Measurements from ENCODE around the gene PTGER4.
"Not testable (repeated sequence)": the region's sequence is repeated elsewhere in the genome, so short reads cannot be mapped to it uniquely, and the experiment has no call there.

The PTGER4 gene

DNA sequence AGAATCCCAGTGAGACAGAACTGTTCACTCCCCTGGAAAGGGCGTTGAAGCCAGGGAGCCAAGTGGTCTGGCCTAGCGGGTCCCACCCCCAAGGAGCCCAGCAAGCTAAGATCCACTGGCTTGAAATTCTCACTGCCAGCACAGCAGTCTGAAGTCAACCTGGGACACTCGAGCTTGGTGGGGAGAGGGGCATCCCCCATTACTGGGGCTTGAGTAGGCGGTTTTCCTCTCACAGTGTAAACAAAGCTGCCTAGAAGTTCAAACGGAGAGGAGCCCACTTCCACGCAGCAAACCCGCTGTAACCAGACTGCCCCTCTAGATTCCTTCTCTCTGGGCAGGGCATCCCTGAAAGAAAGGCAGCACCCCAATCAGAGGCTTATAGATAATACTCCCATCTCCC is 45.1 kb upstream of the PTGER4 start:
- Histone ChIP-seq H3K4me3 (ENCODE audit: low read depth, low read length) (no peak overlapping the region), H4K12ac (ENCODE audit: low read depth, low read length) (no peak overlapping the region), H3K79me1 (ENCODE audit: low read length) (no peaks in the 10 kb centered on the region), H3K18ac (ENCODE audit: low read length) (no peak overlapping the region), H2AK5ac (ENCODE audit: low read length) (no peak overlapping the region), H3K14ac (ENCODE audit: low read length) (no peak overlapping the region), H3K9me3 (ENCODE audit: insufficient read depth, low read depth, low read length) (no peaks in the 10 kb centered on the region), H2BK120ac (ENCODE audit: insufficient read depth, low read length, poor library complexity) (no peak overlapping the region), H3K36me3 (ENCODE audit: control insufficient read depth in 1 of 2, insufficient read depth in 2 of 2, low read length in 2 of 2) (no peaks in the 10 kb centered on the region), H3K27ac (ENCODE audit: low read depth, low read length) (no peak overlapping the region), H2BK5ac (ENCODE audit: low read depth, low read length, poor library complexity) (no peak overlapping the region), H3K79me2 (ENCODE audit: control insufficient read depth, insufficient read depth, low read length, poor library complexity) (no peaks in the 10 kb centered on the region), H2BK12ac (ENCODE audit: low read length) (no peak overlapping the region), H3K23ac (ENCODE audit: low read length) (no peak overlapping the region), H3K27me3 (ENCODE audit: insufficient read depth, low read length) (no peaks in the 10 kb centered on the region), H3K9ac (ENCODE audit: low read length) (no peak overlapping the region), H3K4ac (ENCODE audit: low read depth, low read length) (no peak overlapping the region), H4K91ac (ENCODE audit: low read depth, low read length) (no peak overlapping the region), H2AFZ (ENCODE audit: insufficient read depth, low read length, poor library complexity) (no peak overlapping the region), H3K4me2 (ENCODE audit: low read length) (no peak overlapping the region), H3K4me1 (ENCODE audit: control insufficient read depth in 1 of 2, insufficient read depth in 2 of 2, low read length in 2 of 2) (no peaks in the 10 kb centered on the region), H4K8ac (ENCODE audit: low read depth, low read length) (no peak overlapping the region)
- WGBS (ENCODE audit: extremely low coverage, insufficient coverage, insufficient read length) = no CpG with 5 or more reads among the region's 7 CpGs
- DNase-seq = no peak

DNA sequence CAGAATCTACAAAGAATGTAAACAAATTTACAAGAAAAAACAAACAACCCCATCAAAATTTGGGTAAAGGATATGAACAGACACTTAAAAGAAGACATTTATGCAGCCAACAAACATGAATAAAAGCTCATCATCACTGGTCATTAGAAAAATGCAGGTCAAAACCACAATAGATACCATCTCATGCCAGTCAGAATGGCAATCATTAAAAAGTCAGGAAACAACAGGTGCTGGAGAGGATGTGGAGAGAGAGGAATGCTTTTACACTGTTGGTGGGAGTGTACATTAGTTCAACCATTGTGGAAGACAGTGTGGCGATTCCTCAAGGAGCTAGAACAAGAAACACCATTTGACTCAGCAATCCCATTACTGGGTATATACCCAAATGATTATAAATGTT is 40.2 kb upstream of the PTGER4 start:
- not testable (repeated sequence) for H3K4me3 ChIP-seq (ENCODE audit: low read depth, low read length); H3K27me3 ChIP-seq (ENCODE audit: insufficient read depth, low read length); H3K4me1 ChIP-seq (ENCODE audit: control insufficient read depth in 1 of 2, insufficient read depth in 2 of 2, low read length in 2 of 2); H3K23ac ChIP-seq (ENCODE audit: low read length); H2BK12ac ChIP-seq (ENCODE audit: low read length); H4K12ac ChIP-seq (ENCODE audit: low read depth, low read length); H3K18ac ChIP-seq (ENCODE audit: low read length); H2BK5ac ChIP-seq (ENCODE audit: low read depth, low read length, poor library complexity); H3K9me3 ChIP-seq (ENCODE audit: insufficient read depth, low read depth, low read length); H3K4me2 ChIP-seq (ENCODE audit: low read length); H3K27ac ChIP-seq (ENCODE audit: low read depth, low read length); H2AFZ ChIP-seq (ENCODE audit: insufficient read depth, low read length, poor library complexity); H3K79me1 ChIP-seq (ENCODE audit: low read length); H4K91ac ChIP-seq (ENCODE audit: low read depth, low read length); H3K4ac ChIP-seq (ENCODE audit: low read depth, low read length); DNase-seq; H2BK120ac ChIP-seq (ENCODE audit: insufficient read depth, low read length, poor library complexity); H3K9ac ChIP-seq (ENCODE audit: low read length); H3K79me2 ChIP-seq (ENCODE audit: control insufficient read depth, insufficient read depth, low read length, poor library complexity); H2AK5ac ChIP-seq (ENCODE audit: low read length); H3K14ac ChIP-seq (ENCODE audit: low read length); H4K8ac ChIP-seq (ENCODE audit: low read depth, low read length); H3K36me3 ChIP-seq (ENCODE audit: control insufficient read depth in 1 of 2, insufficient read depth in 2 of 2, low read length in 2 of 2)
- no CpG with 5 or more reads among the region's 1 CpG for WGBS (ENCODE audit: extremely low coverage, insufficient coverage, insufficient read length)

DNA sequence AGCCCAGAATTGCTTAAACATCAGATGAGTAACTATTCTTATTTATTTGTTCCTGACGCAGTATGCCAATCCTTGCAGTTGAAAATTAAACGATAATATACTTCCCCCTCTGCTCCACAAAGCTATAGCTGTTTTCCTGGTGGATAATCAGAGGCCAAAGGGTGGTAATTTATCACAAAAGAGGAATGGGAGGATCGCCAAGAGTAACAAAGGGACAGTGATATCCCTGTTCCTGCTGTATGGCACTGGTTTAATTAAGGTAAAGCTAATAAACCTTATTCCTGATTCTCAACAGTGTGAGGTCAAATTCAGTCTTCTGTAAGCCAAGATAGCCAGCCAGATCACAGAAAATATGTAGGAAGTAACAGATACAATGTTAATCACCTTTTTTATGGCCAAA is 33.4 kb upstream of the PTGER4 start:
- no peak overlapping the region for H3K9ac ChIP-seq (ENCODE audit: low read length)
- H3K4ac ChIP-seq (ENCODE audit: low read depth, low read length) = no peak overlapping the region
- no peak overlapping the region for H4K8ac ChIP-seq (ENCODE audit: low read depth, low read length)
- H2AFZ ChIP-seq (ENCODE audit: insufficient read depth, low read length, poor library complexity) = no peak overlapping the region
- no peaks in the 10 kb centered on the region for H3K79me2 ChIP-seq (ENCODE audit: control insufficient read depth, insufficient read depth, low read length, poor library complexity)
- no peaks in the 10 kb centered on the region for H3K27me3 ChIP-seq (ENCODE audit: insufficient read depth, low read length)
- H2BK120ac ChIP-seq (ENCODE audit: insufficient read depth, low read length, poor library complexity) = no peak overlapping the region
- no peaks in the 10 kb centered on the region for H3K79me1 ChIP-seq (ENCODE audit: low read length)
- H2AK5ac ChIP-seq (ENCODE audit: low read length) = no peak overlapping the region
- H4K91ac ChIP-seq (ENCODE audit: low read depth, low read length) = no peak overlapping the region
- no peak overlapping the region for H3K4me3 ChIP-seq (ENCODE audit: low read depth, low read length)
- H3K14ac ChIP-seq (ENCODE audit: low read length) = no peak overlapping the region
- H3K27ac ChIP-seq (ENCODE audit: low read depth, low read length) = no peak overlapping the region
- H3K23ac ChIP-seq (ENCODE audit: low read length) = no peak overlapping the region
- H3K36me3 ChIP-seq (ENCODE audit: control insufficient read depth in 1 of 2, insufficient read depth in 2 of 2, low read length in 2 of 2) = no peaks in the 10 kb centered on the region
- H2BK5ac ChIP-seq (ENCODE audit: low read depth, low read length, poor library complexity) = no peak overlapping the region
- no peak overlapping the region for H2BK12ac ChIP-seq (ENCODE audit: low read length)
- no peak overlapping the region for H3K4me2 ChIP-seq (ENCODE audit: low read length)
- H3K18ac ChIP-seq (ENCODE audit: low read length) = no peak overlapping the region
- H3K9me3 ChIP-seq (ENCODE audit: insufficient read depth, low read depth, low read length) = no peaks in the 10 kb centered on the region
- WGBS (ENCODE audit: extremely low coverage, insufficient coverage, insufficient read length) = no CpG with 5 or more reads among the region's 3 CpGs
- H4K12ac ChIP-seq (ENCODE audit: low read depth, low read length) = no peak overlapping the region
- H3K4me1 ChIP-seq (ENCODE audit: control insufficient read depth in 1 of 2, insufficient read depth in 2 of 2, low read length in 2 of 2) = no peaks in the 10 kb centered on the region
- no peak for DNase-seq

DNA sequence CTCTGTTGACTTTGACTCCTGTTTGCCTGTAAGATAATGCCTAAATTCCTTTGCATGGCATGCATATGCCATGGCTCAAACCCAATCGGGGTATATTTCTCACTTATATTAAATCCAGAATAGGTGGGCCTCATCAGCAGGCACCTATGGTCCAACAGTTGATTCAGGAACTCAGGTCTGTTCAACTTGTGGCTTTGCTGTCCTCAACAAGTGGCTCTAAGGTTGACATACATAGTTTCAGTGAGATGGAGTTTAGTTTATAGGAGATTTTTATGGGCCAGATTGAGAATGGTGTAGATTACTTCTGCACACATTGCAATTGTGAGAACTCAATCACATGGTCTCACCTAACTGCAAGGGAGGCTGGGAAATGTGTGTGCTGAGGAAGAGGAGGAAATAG is 31.6 kb upstream of the PTGER4 start:
- WGBS (ENCODE audit: extremely low coverage, insufficient coverage, insufficient read length) = no CpG with 5 or more reads among the region's 1 CpG
- H2AFZ ChIP-seq (ENCODE audit: insufficient read depth, low read length, poor library complexity) = no peak overlapping the region
- H3K4me3 ChIP-seq (ENCODE audit: low read depth, low read length) = no peak overlapping the region

More for the DNA sequence above, 31.6 kb upstream of the PTGER4 start:
- Histone ChIP-seq H2BK12ac (ENCODE audit: low read length) (no peak overlapping the region), H2AK5ac (ENCODE audit: low read length) (no peak overlapping the region), H3K36me3 (ENCODE audit: control insufficient read depth in 1 of 2, insufficient read depth in 2 of 2, low read length in 2 of 2) (no peaks in the 10 kb centered on the region), H4K12ac (ENCODE audit: low read depth, low read length) (no peak overlapping the region), H3K79me1 (ENCODE audit: low read length) (no peaks in the 10 kb centered on the region), H3K4me2 (ENCODE audit: low read length) (no peak overlapping the region), H3K9me3 (ENCODE audit: insufficient read depth, low read depth, low read length) (no peaks in the 10 kb centered on the region), H2BK5ac (ENCODE audit: low read depth, low read length, poor library complexity) (no peak overlapping the region), H3K9ac (ENCODE audit: low read length) (no peak overlapping the region), H3K23ac (ENCODE audit: low read length) (no peak overlapping the region), H3K14ac (ENCODE audit: low read length) (no peak overlapping the region), H3K79me2 (ENCODE audit: control insufficient read depth, insufficient read depth, low read length, poor library complexity) (no peaks in the 10 kb centered on the region), H2BK120ac (ENCODE audit: insufficient read depth, low read length, poor library complexity) (no peak overlapping the region), H3K18ac (ENCODE audit: low read length) (no peak overlapping the region), H4K8ac (ENCODE audit: low read depth, low read length) (no peak overlapping the region), H3K4me1 (ENCODE audit: control insufficient read depth in 1 of 2, insufficient read depth in 2 of 2, low read length in 2 of 2) (no peaks in the 10 kb centered on the region), H3K4ac (ENCODE audit: low read depth, low read length) (no peak overlapping the region), H4K91ac (ENCODE audit: low read depth, low read length) (no peak overlapping the region), H3K27ac (ENCODE audit: low read depth, low read length) (no peak overlapping the region), H3K27me3 (ENCODE audit: insufficient read depth, low read length) (no peaks in the 10 kb centered on the region)
- no peak for DNase-seq

Measured in trophoblast cell (in vitro differentiated cells and primary cell).